WTC11 (cell line): ENCODE measurements around the gene FPR2. TPM values are rescaled to one million over a fixed set of nuclear protein-coding genes. Genes with fewer than 3 reads are reported as not detected.

Source experiments
- ATAC-seq: fragments of 200-7000 bp; cut with Tn5 transposase; 2 replicates; pipeline ENCODE4 v1.10.0; 2021; ENCODE audit warnings: mild to moderate bottlenecking, moderate library complexity
- CTCF ChIA-PET: fragments of 300-600 bp; sonication (Branson Sonifier 250); formaldehyde crosslinking; loops from one replicate; lab custom pipeline; 2021; ENCODE audit warnings: antibody characterized with exemption; lab: Charles Lee
- POLR2A ChIA-PET: fragments of 350-600 bp; sonication (Branson Sonifier 250); formaldehyde crosslinking; loops from one replicate; lab custom pipeline; 2021; ENCODE audit warnings: antibody characterized with exemption; lab: Charles Lee
- DNase-seq: peaks from one replicate; pipeline ENCODE4 v3.0.0; 2021; ENCODE audit warnings: low spot score
- H3K27ac Mint-ChIP-seq: 2 replicates; pipeline ENCODE4 v1.8.0; 2021; ENCODE audit warnings: mixed read lengths
- H3K27me3 Mint-ChIP-seq: 2 replicates; pipeline ENCODE4 v1.8.0; 2021; ENCODE audit warnings: low read depth, mild to moderate bottlenecking, moderate library complexity, mixed read lengths
- H3K36me3 Mint-ChIP-seq: 2 replicates; pipeline ENCODE4 v1.8.0; 2021; ENCODE audit warnings: mixed read lengths
- H3K4me1 Mint-ChIP-seq: 2 replicates; pipeline ENCODE4 v1.8.0; 2022; ENCODE audit warnings: mixed read lengths
- H3K4me3 Mint-ChIP-seq: 2 replicates; pipeline ENCODE4 v1.8.0; 2021; ENCODE audit warnings: mild to moderate bottlenecking, moderate library complexity, mixed read lengths
- H3K9me3 Mint-ChIP-seq: 2 replicates; pipeline ENCODE4 v1.8.0; 2021; ENCODE audit warnings: mixed read lengths
- CDX4 ChIP-seq: fragments of 250-450 bp; sonication (Bioruptor Pico); IDR thresholded peaks from 2 replicates; pipeline ENCODE4 v1.9.0; 2021; ENCODE audit warnings: moderate library complexity, mild to moderate bottlenecking, inconsistent platforms, borderline replicate concordance
- CREM ChIP-seq: sonication (generic); formaldehyde crosslinking; IDR thresholded peaks from 2 replicates; pipeline ENCODE4 v1.8.1; 2022; ENCODE audit warnings: mild to moderate bottlenecking, missing genetic modification reagents, moderate library complexity
- ERG ChIP-seq: fragments of 250-450 bp; sonication (Bioruptor Pico); IDR thresholded peaks from 2 replicates; pipeline ENCODE4 v1.8.0; 2021; ENCODE audit warnings: mild to moderate bottlenecking
- FOXK1 ChIP-seq: sonication (generic); formaldehyde crosslinking; IDR thresholded peaks from 2 replicates; pipeline ENCODE4 v1.8.0; 2022; ENCODE audit warnings: mild to moderate bottlenecking, moderate library complexity, missing genetic modification reagents
- GRHL2 ChIP-seq: fragments of 250-450 bp; sonication (Bioruptor Pico); IDR thresholded peaks from 2 replicates; pipeline ENCODE4 v1.8.0; 2022; ENCODE audit warnings: mild to moderate bottlenecking, moderate library complexity; ENCODE audit not compliant: insufficient replicate concordance, severe bottlenecking
- GTF2I ChIP-seq: fragments of 250-450 bp; sonication (Bioruptor Pico); conservative IDR thresholded peaks from 2 replicates; pipeline ENCODE4 v1.4.0; 2021; ENCODE audit warnings: mild to moderate bottlenecking
- HMGA2 ChIP-seq: fragments of 250-450 bp; sonication (Bioruptor Pico); IDR thresholded peaks from 2 replicates; pipeline ENCODE4 v1.4.0; 2021; ENCODE audit warnings: mild to moderate bottlenecking, moderate library complexity
- IRF2 ChIP-seq: sonication (generic); formaldehyde crosslinking; IDR thresholded peaks from 2 replicates; pipeline ENCODE4 v1.8.0; 2022; ENCODE audit warnings: low read depth, missing genetic modification reagents, borderline replicate concordance
- MAX ChIP-seq: sonication (generic); formaldehyde crosslinking; IDR thresholded peaks from 2 replicates; pipeline ENCODE4 v1.8.0; 2022; ENCODE audit warnings: mild to moderate bottlenecking, missing genetic modification reagents
- MLX ChIP-seq: sonication (generic); formaldehyde crosslinking; IDR thresholded peaks from 2 replicates; pipeline ENCODE4 v1.8.1; 2023; ENCODE audit warnings: mild to moderate bottlenecking, missing genetic modification reagents, moderate library complexity
- NFYB ChIP-seq: sonication (generic); formaldehyde crosslinking; conservative IDR thresholded peaks from 2 replicates; pipeline ENCODE4 v1.8.0; 2022; ENCODE audit warnings: low read depth, missing genetic modification reagents
- PREB ChIP-seq: sonication (generic); formaldehyde crosslinking; IDR thresholded peaks from 2 replicates; pipeline ENCODE4 v1.8.1; 2022; ENCODE audit warnings: mild to moderate bottlenecking, missing genetic modification reagents, moderate library complexity, borderline replicate concordance
- TEAD1 ChIP-seq: sonication (generic); formaldehyde crosslinking; IDR thresholded peaks from 2 replicates; pipeline ENCODE4 v1.8.0; 2022; ENCODE audit warnings: mild to moderate bottlenecking, missing genetic modification reagents
- ZNF219 ChIP-seq: sonication (generic); formaldehyde crosslinking; IDR thresholded peaks from 2 replicates; pipeline ENCODE4 v1.8.0; 2023; ENCODE audit warnings: missing genetic modification reagents, mild to moderate bottlenecking, borderline replicate concordance
- ZNF416 ChIP-seq: fragments of 250-450 bp; sonication (Bioruptor Pico); IDR thresholded peaks from 2 replicates; pipeline ENCODE4 v1.9.0; 2021; ENCODE audit warnings: mild to moderate bottlenecking, inconsistent platforms
- ZNF425 ChIP-seq: fragments of 250-450 bp; sonication (Bioruptor Pico); conservative IDR thresholded peaks from 2 replicates; pipeline ENCODE4 v1.9.0; 2021; ENCODE audit warnings: mild to moderate bottlenecking
- ZSCAN18 ChIP-seq: fragments of 250-450 bp; sonication (Bioruptor Pico); IDR thresholded peaks from 2 replicates; pipeline ENCODE4 v2.1.2; 2022; ENCODE audit warnings: mild to moderate bottlenecking, moderate library complexity
- total RNA-seq: library from RNA; stranded (reverse); gene quantifications from 3 replicates; pipeline ENCODE4 v1.2.3, GENCODE V29; 2021

FPR2 gene
- total RNA-seq, 1 experiment from 2014 or later: 0.31 TPM

- TF ChIP-seq FOXK1 (CRISPR knock-in tag) (no peak), TEAD1 (no peak), ERG (CRISPR knock-in tag) (no peak), GTF2I (no peak), HMGA2 (CRISPR knock-in tag) (no peak), ZNF425 (no peak), MLX (CRISPR knock-in tag) (no peak), IRF2 (CRISPR knock-in tag) (no peak)
These were observed 38.2 kb downstream of the FPR2 start (continued) for GRCh38 chr19:51799034-51799773.

- ATAC-seq: no peak
- no peak overlapping the region for H3K4me3 Mint-ChIP-seq
- POLR2A ChIA-PET: no interaction called here
- H3K4me1 Mint-ChIP-seq: no peaks in the 10 kb centered on the region
- TF ChIP-seq CDX4: no peak
- TF ChIP-seq HMGA2 (CRISPR knock-in tag): no peak
- TF ChIP-seq ZSCAN18 (CRISPR knock-in tag): no peak
- TF ChIP-seq NFYB (CRISPR knock-in tag): no peak
- no peaks in the 10 kb centered on the region for H3K27me3 Mint-ChIP-seq
- CTCF ChIA-PET: no interaction called here
- no peak overlapping the region for H3K27ac Mint-ChIP-seq
- H3K9me3 Mint-ChIP-seq: peaks cover 29% of the 10 kb centered on the region
- peaks cover 9% of the 10 kb centered on the region for H3K36me3 Mint-ChIP-seq
- DNase-seq: no peak
These were observed 38.9 kb downstream of the FPR2 start for GRCh38 chr19:51799774-51800472.

GRCh38 chr19:51800473-51801244, 39.7 kb downstream of the FPR2 start:
- no peaks in the 10 kb centered on the region for H3K27me3 Mint-ChIP-seq
- no peak for ATAC-seq
- ChIA-PET POLR2A (no interaction called here), CTCF (no interaction called here)
- no peak for TF ChIP-seq ZNF219
- TF ChIP-seq GRHL2 (CRISPR knock-in tag): no peak
- TF ChIP-seq ZNF416 (CRISPR knock-in tag): no peak
- no peak for TF ChIP-seq MAX
- TF ChIP-seq NFYB (CRISPR knock-in tag): no peak
- TF ChIP-seq PREB (CRISPR knock-in tag): no peak
- TF ChIP-seq CREM (CRISPR knock-in tag): no peak
- peaks cover 13% of the 10 kb centered on the region for H3K36me3 Mint-ChIP-seq
- no peak overlapping the region for H3K4me3 Mint-ChIP-seq
- no peak overlapping the region for H3K27ac Mint-ChIP-seq
- no peak for DNase-seq
- peaks cover 31% of the 10 kb centered on the region for H3K9me3 Mint-ChIP-seq
- no peaks in the 10 kb centered on the region for H3K4me1 Mint-ChIP-seq
